ENCODE results near the gene STK26. TPM values are rescaled to one million over a fixed set of nuclear protein-coding genes. Genes with fewer than 3 reads are reported as not detected.

STK26 gene
- total and polyA plus RNA-seq, 4 donors = 2.0 to 16.9 (median 3.4) TPM

DNA sequence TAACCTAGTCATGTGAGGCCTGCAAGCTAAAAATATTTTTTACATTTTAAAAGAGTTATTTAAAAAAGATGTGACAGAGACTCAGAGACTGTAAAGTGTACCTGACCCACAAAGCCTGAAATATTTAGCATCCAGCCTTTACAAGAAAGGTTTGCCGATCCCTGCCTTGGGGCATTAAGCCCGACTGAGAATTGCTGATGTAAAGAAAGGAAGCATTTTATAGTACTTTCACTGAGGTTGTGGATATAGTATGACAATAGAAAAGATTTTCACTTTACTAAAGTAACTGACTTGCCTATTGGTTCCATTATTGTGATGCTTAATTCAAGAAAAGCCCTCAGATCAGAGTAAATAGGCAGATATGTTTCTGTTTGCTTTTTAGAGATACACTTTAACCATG is 17.0 kb downstream of the STK26 start:
- H3K27me3 ChIP-seq (ENCODE audit: control insufficient read depth in 4 of 4, insufficient read depth in 4 of 4, low read length in 3 of 4) = peaks cover 0 to 5% (median 0%) of the 10 kb centered on the region in 4 donors
- H3K36me3 ChIP-seq (ENCODE audit: control insufficient read depth in 4 of 4, insufficient read depth in 3 of 4, low read depth in 1 of 4, low read length in 3 of 4) = no peaks in the 10 kb centered on the region
- TF ChIP-seq HNF4A (conservative IDR thresholded peaks at IDR 0.05) (no peak), HNF4G (IDR thresholded peaks at IDR 0.05) (no peak), MAX (IDR thresholded peaks at IDR 0.05) (no peak), FOXA2 (IDR thresholded peaks at IDR 0.05) (no peak), YY1 (IDR thresholded peaks at IDR 0.05) (no peak), SP1 (IDR thresholded peaks at IDR 0.05) (no peak), CTCF (IDR thresholded peaks at IDR 0.05; ENCODE audit: low read depth, low read length, missing input control) (no peak), GABPA (IDR thresholded peaks at IDR 0.05 in 1 of 2, conservative IDR thresholded peaks at IDR 0.05 in 1 of 2) (no peak), REST (IDR thresholded peaks at IDR 0.05) (no peak), RXRA (IDR thresholded peaks at IDR 0.05) (no peak)
- TF ChIP-seq, protein P1, sequence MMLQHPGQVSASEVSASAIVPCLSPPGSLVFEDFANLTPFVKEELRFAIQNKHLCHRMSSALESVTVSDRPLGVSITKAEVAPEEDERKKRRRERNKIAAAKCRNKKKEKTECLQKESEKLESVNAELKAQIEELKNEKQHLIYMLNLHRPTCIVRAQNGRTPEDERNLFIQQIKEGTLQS (IDR thresholded peaks at IDR 0.05) = no peak
- TF ChIP-seq, protein P2, sequence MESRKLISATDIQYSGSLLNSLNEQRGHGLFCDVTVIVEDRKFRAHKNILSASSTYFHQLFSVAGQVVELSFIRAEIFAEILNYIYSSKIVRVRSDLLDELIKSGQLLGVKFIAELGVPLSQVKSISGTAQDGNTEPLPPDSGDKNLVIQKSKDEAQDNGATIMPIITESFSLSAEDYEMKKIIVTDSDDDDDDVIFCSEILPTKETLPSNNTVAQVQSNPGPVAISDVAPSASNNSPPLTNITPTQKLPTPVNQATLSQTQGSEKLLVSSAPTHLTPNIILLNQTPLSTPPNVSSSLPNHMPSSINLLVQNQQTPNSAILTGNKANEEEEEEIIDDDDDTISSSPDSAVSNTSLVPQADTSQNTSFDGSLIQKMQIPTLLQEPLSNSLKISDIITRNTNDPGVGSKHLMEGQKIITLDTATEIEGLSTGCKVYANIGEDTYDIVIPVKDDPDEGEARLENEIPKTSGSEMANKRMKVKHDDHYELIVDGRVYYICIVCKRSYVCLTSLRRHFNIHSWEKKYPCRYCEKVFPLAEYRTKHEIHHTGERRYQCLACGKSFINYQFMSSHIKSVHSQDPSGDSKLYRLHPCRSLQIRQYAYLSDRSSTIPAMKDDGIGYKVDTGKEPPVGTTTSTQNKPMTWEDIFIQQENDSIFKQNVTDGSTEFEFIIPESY (IDR thresholded peaks at IDR 0.05) = no peak
- WGBS = 96% methylated on average over 2 of the region's 2 CpGs
- no peak overlapping the region for H3K27ac ChIP-seq (ENCODE audit: low read depth in 1 of 2, low read length in 2 of 2)
- H3K4me1 ChIP-seq (ENCODE audit: control insufficient read depth in 4 of 4, insufficient read depth in 4 of 4, low read length in 3 of 4) = peaks cover 0 to 3% (median 0%) of the 10 kb centered on the region in 4 donors
- no peaks in the 10 kb centered on the region for H3K9me3 ChIP-seq (ENCODE audit: control insufficient read depth in 4 of 4, low read length in 3 of 4)
- H3K9ac ChIP-seq (ENCODE audit: low read depth in 1 of 2, low read length in 2 of 2) = no peak overlapping the region
- no peak overlapping the region for H3K4me3 ChIP-seq (ENCODE audit: low read depth in 1 of 3, low read length in 3 of 3)
- no peak for DNase-seq (ENCODE audit: low spot score)

GRCh38 chrX:132041015-132041414 is 17.9 kb downstream of the STK26 start:
- Histone ChIP-seq H3K27ac (ENCODE audit: low read depth in 1 of 2, low read length in 2 of 2) (no peak overlapping the region), H3K4me1 (ENCODE audit: control insufficient read depth in 4 of 4, insufficient read depth in 4 of 4, low read length in 3 of 4) (peaks cover 0 to 3% (median 0%) of the 10 kb centered on the region in 4 donors), H3K9ac (ENCODE audit: low read depth in 1 of 2, low read length in 2 of 2) (no peak overlapping the region), H3K9me3 (ENCODE audit: control insufficient read depth in 4 of 4, low read length in 3 of 4) (no peaks in the 10 kb centered on the region), H3K4me3 (ENCODE audit: low read depth in 1 of 3, low read length in 3 of 3) (no peak overlapping the region), H3K36me3 (ENCODE audit: control insufficient read depth in 4 of 4, insufficient read depth in 3 of 4, low read depth in 1 of 4, low read length in 3 of 4) (no peaks in the 10 kb centered on the region), H3K27me3 (ENCODE audit: control insufficient read depth in 4 of 4, insufficient read depth in 4 of 4, low read length in 3 of 4) (peaks cover 0 to 7% (median 0%) of the 10 kb centered on the region in 4 donors)
- DNase-seq (ENCODE audit: low spot score) = no peak
- TF ChIP-seq, protein P2 (IDR thresholded peaks at IDR 0.05) = no peak
- no peak for TF ChIP-seq FOXA1 (IDR thresholded peaks at IDR 0.05)
- TF ChIP-seq HNF4G (IDR thresholded peaks at IDR 0.05) = no peak
- 93% methylated on average over 4 of the region's 4 CpGs for WGBS
